ENCODE results near the gene SPINT1. TPM values are rescaled to one million over a fixed set of nuclear protein-coding genes. Genes with fewer than 3 reads are reported as not detected.

SPINT1 gene
- total and polyA plus RNA-seq, 2 of the 13 experiments (the other 11 are each of a cell fraction or from before 2014, with no cell fraction given) = 0.49 to 2.5 TPM

- no peak for TF ChIP-seq ZBTB14 (CRISPR knock-in tag; IDR thresholded peaks at IDR 0.05)
- peak; percentile 28; the same call in 1 of the 2 replicates for TF ChIP-seq HNF1A (IDR thresholded peaks at IDR 0.05; ENCODE audit: low read depth)
- peak; percentile 54; the same call in 1 of the 2 replicates for TF ChIP-seq HNF1A (CRISPR knock-in tag; IDR thresholded peaks at IDR 0.05; ENCODE audit: borderline replicate concordance)
- peak; percentile 68 for TF ChIP-seq PAXIP1 (CRISPR knock-in tag; conservative IDR thresholded peaks at IDR 0.05)
- no peak for TF ChIP-seq HHEX (CRISPR knock-in tag; IDR thresholded peaks at IDR 0.05)
- peak; percentile 75; the same call in 1 of the 2 replicates for TF ChIP-seq ERF (CRISPR knock-in tag; IDR thresholded peaks at IDR 0.05)
- peak; percentile 65; the same call in 1 of the 2 replicates for TF ChIP-seq ATF5 (CRISPR knock-in tag; IDR thresholded peaks at IDR 0.05; ENCODE audit: low read depth)
- 0 out of 2 replicates have a peak, but pooled peaks have one; percentile 43 for TF ChIP-seq ZNF773 (CRISPR knock-in tag; IDR thresholded peaks at IDR 0.05; ENCODE audit: borderline replicate concordance)
- TF ChIP-seq TGIF2 (CRISPR knock-in tag; IDR thresholded peaks at IDR 0.05) = no peak; the same call in 1 of the 2 replicates
- TF ChIP-seq SNAI1 (CRISPR knock-in tag; IDR thresholded peaks at IDR 0.05; ENCODE audit: borderline replicate concordance) = 0 out of 2 replicates have a peak, but pooled peaks have one; percentile 22
- TF ChIP-seq ZFP90 (CRISPR knock-in tag; IDR thresholded peaks at IDR 0.05; ENCODE audit: borderline replicate concordance) = peak; percentile 48; the same call in 1 of the 2 replicates
- TF ChIP-seq ZNF747 (CRISPR knock-in tag; IDR thresholded peaks at IDR 0.05; ENCODE audit: borderline replicate concordance) = peak; percentile 53; the same call in 1 of the 2 replicates
- TF ChIP-seq MIER2 (CRISPR knock-in tag; IDR thresholded peaks at IDR 0.05) = no peak
Measured at GRCh38 chr15:40807028-40807887, 36.6 kb upstream of the SPINT1 start, which contains the start of the genes DNAJC17 and ZFYVE19 (continued).
